GM10248 (cell line): Measurements from ENCODE around the gene WNT6.

ENCODE experiments used
- CTCF ChIA-PET: fragments of 300-600 bp; sonication (Branson Sonifier 250); formaldehyde crosslinking; extraction: SDS; loops from one replicate; lab custom pipeline; 2021; ENCODE audit warnings: antibody characterized with exemption; lab: Yijun Ruan, JAX
- POLR2A ChIA-PET: fragments of 350-650 bp; sonication (Branson Sonifier 250); formaldehyde crosslinking; extraction: SDS; loops from one replicate; lab custom pipeline; 2020; ENCODE audit warnings: antibody characterized with exemption; lab: Yijun Ruan, JAX
- DNase-seq: peaks from one replicate; pipeline ENCODE4 v3.0.0; 2012; ENCODE audit errors: extremely low spot score
- CTCF ChIP-seq: IDR thresholded peaks from 2 replicates; pipeline ENCODE4 v1.5.1; 2012; ENCODE audit warnings: mild to moderate bottlenecking, low read depth; ENCODE audit errors: extremely low read depth, missing control alignments, control extremely low read depth

The WNT6 gene

GRCh38 chr2:218828477-218828778, 31.2 kb upstream of the WNT6 start:
- POLR2A ChIA-PET = no interaction called here
- CTCF ChIA-PET = interaction anchor here (1.1 to 1.4 kb wide), 3 partner anchors 10 to 118 kb away, joined by 3 to 4 read pairs (median 3); partner anchors contain the start of gene TTLL4
- TF ChIP-seq CTCF = no peak
- no peak for DNase-seq

DNA sequence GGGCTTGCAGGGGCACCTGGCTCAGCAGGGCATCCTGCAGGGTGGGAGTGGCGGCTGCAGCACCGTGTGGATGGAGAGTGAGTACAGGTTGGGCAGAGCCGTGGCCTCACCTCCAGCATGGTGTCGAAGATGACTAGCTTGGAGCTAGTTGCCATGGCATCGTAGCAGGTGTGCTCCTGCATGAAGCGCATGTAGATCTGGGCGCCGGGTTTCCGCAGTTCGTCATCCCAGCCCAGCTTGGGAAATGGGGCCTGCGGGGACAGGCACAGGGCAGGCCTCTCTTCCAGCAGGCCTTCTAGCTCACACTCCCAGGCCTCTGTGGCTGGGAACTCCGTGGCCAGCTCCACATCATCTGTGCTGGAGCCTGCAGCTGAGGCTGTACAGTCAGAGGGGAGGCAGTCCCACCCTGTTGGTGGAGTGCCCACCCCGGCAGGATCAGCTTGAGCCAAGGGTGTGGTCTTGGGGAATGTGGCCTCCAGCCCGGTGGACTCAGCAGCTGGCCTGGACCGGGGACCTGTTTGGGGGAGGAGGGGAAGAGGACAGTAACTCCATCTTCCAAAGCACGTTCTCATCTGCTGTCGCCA, 29.6 kb upstream of the WNT6 start:
- ChIA-PET CTCF (interaction anchor here (1.1 to 1.4 kb wide), 3 partner anchors 9 to 18 kb away, joined by 3 to 6 read pairs (median 4); no protein-coding TSS in a partner anchor), POLR2A (no interaction called here)
- DNase-seq = no peak
- TF ChIP-seq CTCF = no peak

GRCh38 chr2:218830526-218831306, 28.9 kb upstream of the WNT6 start:
- POLR2A ChIA-PET = no interaction called here
- CTCF ChIA-PET = interaction anchor here (1.4 kb wide), 1 partner anchor 17 kb away, joined by 4 read pairs; no protein-coding TSS in a partner anchor
- DNase-seq = no peak
- no peak for TF ChIP-seq CTCF

GRCh38 chr2:218831378-218831990, 28.1 kb upstream of the WNT6 start, which contains the start of gene PRKAG3:
Gene PRKAG3 (minus strand): TSS chr2:218831803.
- POLR2A ChIA-PET = no interaction called here
- no peak for DNase-seq
- TF ChIP-seq CTCF = no peak
- CTCF ChIA-PET = interaction anchor here (2.6 kb wide), 1 partner anchor 16 kb away, joined by 9 read pairs; no protein-coding TSS in a partner anchor

- no peak for TF ChIP-seq CTCF
- ChIA-PET CTCF (interaction anchor here (2.6 kb wide), 1 partner anchor 16 kb away, joined by 9 read pairs; no protein-coding TSS in a partner anchor), POLR2A (no interaction called here)
- DNase-seq = no peak
These were observed 27.5 kb upstream of the WNT6 start for GRCh38 chr2:218832081-218832480.

DNA sequence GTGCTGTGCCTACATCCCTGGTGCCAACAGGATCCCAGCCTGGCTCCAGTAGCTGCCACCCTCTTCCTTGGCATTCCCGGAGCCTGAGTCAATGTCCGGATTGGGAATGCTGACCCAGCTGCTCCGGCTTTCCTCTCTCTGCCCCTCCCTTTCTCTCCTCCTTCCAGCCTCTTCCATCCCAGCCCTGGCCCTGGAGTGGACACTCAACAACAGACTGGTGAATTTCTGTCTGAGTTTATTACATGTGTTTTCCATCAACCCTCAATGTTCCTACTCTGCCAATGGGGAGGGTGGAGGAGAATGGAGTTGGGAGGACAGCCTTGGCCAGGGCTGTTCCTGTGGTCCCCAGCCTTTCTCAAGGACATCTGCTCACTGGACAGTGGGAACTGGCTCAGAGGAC, 27.1 kb upstream of the WNT6 start:
- ChIA-PET POLR2A (no interaction called here), CTCF (interaction anchor here (2.6 kb wide), 1 partner anchor 15 kb away, joined by 9 read pairs; no protein-coding TSS in a partner anchor)
- no peak for TF ChIP-seq CTCF
- DNase-seq = no peak
